ENCODE data around the gene OTOA.
"Not testable (repeated sequence)": the region's sequence is repeated elsewhere in the genome, so short reads cannot be mapped to it uniquely, and the experiment has no call there.

GRCh38 chr16:21773207-21773553, 109.4 kb downstream of the OTOA start:
- TF ChIP-seq, protein P1, sequence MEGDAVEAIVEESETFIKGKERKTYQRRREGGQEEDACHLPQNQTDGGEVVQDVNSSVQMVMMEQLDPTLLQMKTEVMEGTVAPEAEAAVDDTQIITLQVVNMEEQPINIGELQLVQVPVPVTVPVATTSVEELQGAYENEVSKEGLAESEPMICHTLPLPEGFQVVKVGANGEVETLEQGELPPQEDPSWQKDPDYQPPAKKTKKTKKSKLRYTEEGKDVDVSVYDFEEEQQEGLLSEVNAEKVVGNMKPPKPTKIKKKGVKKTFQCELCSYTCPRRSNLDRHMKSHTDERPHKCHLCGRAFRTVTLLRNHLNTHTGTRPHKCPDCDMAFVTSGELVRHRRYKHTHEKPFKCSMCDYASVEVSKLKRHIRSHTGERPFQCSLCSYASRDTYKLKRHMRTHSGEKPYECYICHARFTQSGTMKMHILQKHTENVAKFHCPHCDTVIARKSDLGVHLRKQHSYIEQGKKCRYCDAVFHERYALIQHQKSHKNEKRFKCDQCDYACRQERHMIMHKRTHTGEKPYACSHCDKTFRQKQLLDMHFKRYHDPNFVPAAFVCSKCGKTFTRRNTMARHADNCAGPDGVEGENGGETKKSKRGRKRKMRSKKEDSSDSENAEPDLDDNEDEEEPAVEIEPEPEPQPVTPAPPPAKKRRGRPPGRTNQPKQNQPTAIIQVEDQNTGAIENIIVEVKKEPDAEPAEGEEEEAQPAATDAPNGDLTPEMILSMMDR (IDR thresholded peaks at IDR 0.05): not testable (repeated sequence)
- TF ChIP-seq POLR2AphosphoS5 (IDR thresholded peaks at IDR 0.05); POLR2A (IDR thresholded peaks at IDR 0.05); EP300 (IDR thresholded peaks at IDR 0.05; ENCODE audit: low read depth): not testable (repeated sequence)

All from transverse colon (tissue), 4 donors.